OCI-LY7 (cell line): ENCODE results near the gene PPP3CA. TPM values are rescaled to one million over a fixed set of nuclear protein-coding genes. Genes with fewer than 3 reads are reported as not detected.

ENCODE experiments used
- BruUV-seq: library from RNA; stranded (reverse); fragments of 400-500 nt; replicated peaks from 2 replicates; lab custom pipeline; 2021; lab: Mats Ljungman, UMichigan
- CTCF ChIA-PET: fragments of 300-600 bp; sonication (Branson Sonifier 250); formaldehyde crosslinking; loops from one replicate; lab custom pipeline; 2022; ENCODE audit warnings: antibody characterized with exemption; ENCODE audit not compliant: unreplicated experiment; lab: Charles Lee
- POLR2A ChIA-PET: fragments of 300-600 bp; sonication (Branson Sonifier 250); formaldehyde crosslinking; loops from one replicate; lab custom pipeline; 2022; ENCODE audit warnings: antibody characterized with exemption; lab: Charles Lee
- DNase-seq: peaks from one replicate; pipeline ENCODE4 v3.0.0-alpha.2; 2015; ENCODE audit warnings: low spot score
- H2AFZ ChIP-seq: fragments of 200-600 bp; sonication (generic), shearing (Covaris generic); 2 replicates; pipeline ENCODE4 v1.6.1; 2014; ENCODE audit warnings: mild to moderate bottlenecking, antibody characterized with exemption, low read length, moderate library complexity
- H3K27ac ChIP-seq: fragments of 200-600 bp; sonication (generic); 2 replicates; pipeline ENCODE4 v1.5.1; 2014; ENCODE audit warnings: mixed run types, low read depth, mild to moderate bottlenecking, moderate library complexity, low read length, inconsistent platforms; ENCODE audit not compliant: poor library complexity, severe bottlenecking
- H3K36me3 ChIP-seq: fragments of 200-600 bp; sonication (generic); 2 replicates; pipeline ENCODE4 v1.6.1; 2014; ENCODE audit warnings: mild to moderate bottlenecking, antibody characterized with exemption, low read length, moderate library complexity, mixed read lengths; ENCODE audit not compliant: insufficient read depth
- H3K4me1 ChIP-seq: fragments of 200-600 bp; sonication (generic); 2 replicates; pipeline ENCODE4 v1.5.1; 2014; ENCODE audit warnings: mild to moderate bottlenecking, low read length; ENCODE audit not compliant: insufficient read depth, poor library complexity, severe bottlenecking
- H3K4me2 ChIP-seq: fragments of 200-600 bp; sonication (generic); 2 replicates; pipeline ENCODE4 v1.6.1; 2014; ENCODE audit warnings: mild to moderate bottlenecking, low read length
- H3K4me3 ChIP-seq: fragments of 200-600 bp; sonication (generic); 2 replicates; pipeline ENCODE4 v1.5.1; 2014; ENCODE audit warnings: mild to moderate bottlenecking, low read depth, low read length; ENCODE audit not compliant: poor library complexity, severe bottlenecking
- H3K79me2 ChIP-seq: fragments of 200-600 bp; sonication (generic); 2 replicates; pipeline ENCODE4 v1.6.1; 2016; ENCODE audit warnings: low read depth, mild to moderate bottlenecking, low read length, moderate library complexity, mixed read lengths; ENCODE audit not compliant: insufficient read depth
- H3K9me2 ChIP-seq: fragments of 200-600 bp; sonication (generic); 2 replicates; pipeline ENCODE4 v1.6.1; 2016; ENCODE audit warnings: mild to moderate bottlenecking, low read length, mixed read lengths; ENCODE audit not compliant: insufficient read depth
- H3K9me3 ChIP-seq: fragments of 200-600 bp; sonication (generic); 2 replicates; pipeline ENCODE4 v1.6.1; 2014; ENCODE audit warnings: mild to moderate bottlenecking, mixed run types, low read length, mixed read lengths
- H4K20me1 ChIP-seq: fragments of 200-600 bp; sonication (generic); 2 replicates; pipeline ENCODE4 v1.6.1; 2014; ENCODE audit warnings: mild to moderate bottlenecking, antibody characterized with exemption, low read length, moderate library complexity, mixed read lengths; ENCODE audit not compliant: insufficient read depth
- EZH2phosphoT487 ChIP-seq: fragments of 200-600 bp; sonication (generic); IDR thresholded peaks from 2 replicates; pipeline ENCODE4 v1.6.1; 2018; ENCODE audit warnings: low read depth, borderline replicate concordance, mild to moderate bottlenecking, mixed run types, antibody characterized with exemption, low read length, moderate library complexity, mixed read lengths
- intact Hi-C: fragments of 100-400 bp; cut with micrococcal nuclease; formaldehyde crosslinking; loops from one replicate; pipeline ENCODE4 v1.10.0; 2022; ENCODE audit not compliant: unreplicated experiment
- total RNA-seq, 2 experiments: library from RNA; depleted of rRNA in 1 of 2; stranded (reverse); fragments of >200 nt in 1 of 2; shearing (Covaris generic) in 1 of 2; gene quantifications; 2 replicates each; pipeline ENCODE4 v1.2.3, GENCODE V29; 2014 to 2022
- TF ChIP-seq, protein P1 (sequence below): fragments of 200-600 bp; sonication (generic); conservative IDR thresholded peaks from 2 replicates; pipeline ENCODE4 v1.5.1; 2014; ENCODE audit warnings: mild to moderate bottlenecking, antibody characterized with exemption, low read length, moderate library complexity, mixed read lengths

Gene PPP3CA
- total RNA-seq, 2 experiments from 2014 or later, result 9.2 to 13.6 TPM

DNA sequence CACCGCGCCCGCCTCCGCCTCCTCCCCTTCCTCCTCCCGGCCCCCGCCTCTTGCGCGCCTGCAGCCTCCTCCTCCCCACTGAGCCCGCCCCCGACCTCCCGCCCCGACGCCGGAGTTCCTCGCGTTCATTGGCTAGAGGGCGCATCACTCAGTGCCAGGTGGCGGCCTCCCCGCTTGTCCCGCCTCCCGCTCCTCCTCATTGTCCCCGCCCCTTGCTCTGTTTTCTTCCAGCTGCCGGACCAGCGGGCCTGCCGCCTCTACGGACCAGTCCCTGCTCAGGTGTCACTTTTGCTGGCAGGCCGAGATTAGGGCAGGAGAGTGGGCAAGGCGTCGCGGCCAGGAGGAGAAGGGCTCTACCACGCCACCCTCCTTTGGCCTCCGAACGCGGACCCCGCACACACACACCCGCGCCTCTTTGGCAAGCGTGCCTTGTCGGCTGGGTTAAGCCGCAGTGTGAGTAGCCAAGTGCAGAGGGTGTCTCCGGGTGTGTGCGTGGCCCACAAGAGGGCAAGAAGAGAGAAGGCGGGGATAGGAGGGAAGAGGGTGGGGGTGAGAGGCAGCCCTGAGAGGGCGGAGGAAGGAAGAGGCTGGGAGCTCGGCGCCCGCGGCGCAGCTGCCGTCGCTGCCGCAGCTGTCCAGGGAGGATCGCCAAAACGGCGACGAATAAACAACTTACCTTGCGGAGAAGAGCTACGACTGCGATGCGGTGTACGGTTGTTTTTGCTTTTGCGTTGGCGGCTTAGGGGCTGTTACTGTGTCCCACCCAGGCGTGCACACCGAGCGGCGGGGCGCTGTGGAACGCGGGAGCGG is 436 bp upstream of the PPP3CA start:
- no peak for TF ChIP-seq EZH2phosphoT487
- TF ChIP-seq, protein P1, sequence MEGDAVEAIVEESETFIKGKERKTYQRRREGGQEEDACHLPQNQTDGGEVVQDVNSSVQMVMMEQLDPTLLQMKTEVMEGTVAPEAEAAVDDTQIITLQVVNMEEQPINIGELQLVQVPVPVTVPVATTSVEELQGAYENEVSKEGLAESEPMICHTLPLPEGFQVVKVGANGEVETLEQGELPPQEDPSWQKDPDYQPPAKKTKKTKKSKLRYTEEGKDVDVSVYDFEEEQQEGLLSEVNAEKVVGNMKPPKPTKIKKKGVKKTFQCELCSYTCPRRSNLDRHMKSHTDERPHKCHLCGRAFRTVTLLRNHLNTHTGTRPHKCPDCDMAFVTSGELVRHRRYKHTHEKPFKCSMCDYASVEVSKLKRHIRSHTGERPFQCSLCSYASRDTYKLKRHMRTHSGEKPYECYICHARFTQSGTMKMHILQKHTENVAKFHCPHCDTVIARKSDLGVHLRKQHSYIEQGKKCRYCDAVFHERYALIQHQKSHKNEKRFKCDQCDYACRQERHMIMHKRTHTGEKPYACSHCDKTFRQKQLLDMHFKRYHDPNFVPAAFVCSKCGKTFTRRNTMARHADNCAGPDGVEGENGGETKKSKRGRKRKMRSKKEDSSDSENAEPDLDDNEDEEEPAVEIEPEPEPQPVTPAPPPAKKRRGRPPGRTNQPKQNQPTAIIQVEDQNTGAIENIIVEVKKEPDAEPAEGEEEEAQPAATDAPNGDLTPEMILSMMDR, result peak; percentile 40
- peak; percentile 95 for DNase-seq
- H3K4me3 ChIP-seq, result peak overlapping the region; percentile 75
- H3K27ac ChIP-seq, result peak overlapping the region; percentile 73
- no peaks in the 10 kb centered on the region for H3K79me2 ChIP-seq
- intact Hi-C loops, result loop anchor here (2.0 to 10.0 kb wide), 8 partner anchors 183 to 1530 kb away; partner anchors contain the start of genes DAPP1, DNAJB14 and UBE2D3
- no peaks in the 10 kb centered on the region for H3K36me3 ChIP-seq
- ChIA-PET CTCF (interaction anchor here (0.6 to 0.7 kb wide), 3 partner anchors 493 to 1519 kb away, joined by 3 to 5 read pairs (median 3); no protein-coding TSS in a partner anchor), POLR2A (interaction anchor here (0.6 to 1.0 kb wide), 3 partner anchors 228 to 1155 kb away, joined by 3 to 4 read pairs (median 3); no protein-coding TSS in a partner anchor)
- H3K9me2 ChIP-seq, result no peaks in the 10 kb centered on the region
- no TSS peak for BruUV-seq
- H3K9me3 ChIP-seq, result no peaks in the 10 kb centered on the region
- H3K4me1 ChIP-seq, result peaks cover 20% of the 10 kb centered on the region
- H4K20me1 ChIP-seq, result peaks cover 16% of the 10 kb centered on the region
- peak overlapping the region; percentile 100 for H3K4me2 ChIP-seq
- H2AFZ ChIP-seq, result peak overlapping the region; percentile 84

GRCh38 chr4:101346351-101347266 is 717 bp downstream of the PPP3CA start:
- intact Hi-C loops, result loop anchor here (2.0 to 10.0 kb wide), 8 partner anchors 182 to 1529 kb away; partner anchors contain the start of genes DAPP1, DNAJB14 and UBE2D3
- DNase-seq, result peak; percentile 58
- ChIA-PET CTCF (no interaction called here), POLR2A (interaction anchor here (1.0 kb wide), 1 partner anchor 222 kb away, joined by 4 read pairs; no protein-coding TSS in a partner anchor)
- Histone ChIP-seq H3K27ac (peak overlapping the region; percentile 73), H3K4me3 (peak overlapping the region; percentile 75), H4K20me1 (peaks cover 16% of the 10 kb centered on the region), H3K9me3 (no peaks in the 10 kb centered on the region), H3K36me3 (no peaks in the 10 kb centered on the region), H2AFZ (peak overlapping the region; percentile 31; the same call in 1 of the 2 replicates), H3K79me2 (no peaks in the 10 kb centered on the region), H3K4me1 (peaks cover 20% of the 10 kb centered on the region), H3K9me2 (no peaks in the 10 kb centered on the region), H3K4me2 (peak overlapping the region; percentile 98)
- TF ChIP-seq EZH2phosphoT487, result no peak
- TF ChIP-seq, protein P1, result no peak
- BruUV-seq, result no TSS peak
